Panc1 (cell line): Measurements from ENCODE around the gene BARX1.
A peak's percentile ranks its signal among the peaks of the same experiment; 100 is the strongest.

Experiments used
- POLR2AphosphoS5 ChIP-seq: IDR thresholded peaks from 2 replicates; pipeline ENCODE4 v1.6.1; 2012; ENCODE audit warnings: mild to moderate bottlenecking, low read depth, low read length, moderate library complexity
- TF ChIP-seq, protein P1 (sequence below): fragments of 450-650 bp; IDR thresholded peaks from 2 replicates; pipeline ENCODE4 v1.5.1; 2017; ENCODE audit warnings: mild to moderate bottlenecking

DNA sequence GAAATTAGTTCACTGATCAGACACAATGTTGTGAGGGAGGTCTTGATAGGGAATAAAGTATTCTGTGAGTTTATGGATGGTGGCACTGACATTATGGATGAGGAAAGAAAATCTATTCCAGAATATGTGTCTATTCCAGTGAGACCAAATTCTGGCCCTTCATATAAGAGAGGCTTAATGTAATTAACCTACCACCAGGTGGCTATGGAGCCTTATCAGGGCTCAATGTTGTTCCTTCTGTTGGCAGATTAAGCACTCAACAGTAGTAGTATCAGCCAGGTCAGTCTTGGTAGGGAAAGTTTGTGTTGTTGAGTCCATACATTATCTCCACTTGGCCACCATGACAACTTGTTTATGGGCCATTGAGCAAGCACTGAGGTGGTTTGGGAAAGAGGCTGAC, 41.7 kb upstream of the BARX1 start:
- TF ChIP-seq, protein P1, sequence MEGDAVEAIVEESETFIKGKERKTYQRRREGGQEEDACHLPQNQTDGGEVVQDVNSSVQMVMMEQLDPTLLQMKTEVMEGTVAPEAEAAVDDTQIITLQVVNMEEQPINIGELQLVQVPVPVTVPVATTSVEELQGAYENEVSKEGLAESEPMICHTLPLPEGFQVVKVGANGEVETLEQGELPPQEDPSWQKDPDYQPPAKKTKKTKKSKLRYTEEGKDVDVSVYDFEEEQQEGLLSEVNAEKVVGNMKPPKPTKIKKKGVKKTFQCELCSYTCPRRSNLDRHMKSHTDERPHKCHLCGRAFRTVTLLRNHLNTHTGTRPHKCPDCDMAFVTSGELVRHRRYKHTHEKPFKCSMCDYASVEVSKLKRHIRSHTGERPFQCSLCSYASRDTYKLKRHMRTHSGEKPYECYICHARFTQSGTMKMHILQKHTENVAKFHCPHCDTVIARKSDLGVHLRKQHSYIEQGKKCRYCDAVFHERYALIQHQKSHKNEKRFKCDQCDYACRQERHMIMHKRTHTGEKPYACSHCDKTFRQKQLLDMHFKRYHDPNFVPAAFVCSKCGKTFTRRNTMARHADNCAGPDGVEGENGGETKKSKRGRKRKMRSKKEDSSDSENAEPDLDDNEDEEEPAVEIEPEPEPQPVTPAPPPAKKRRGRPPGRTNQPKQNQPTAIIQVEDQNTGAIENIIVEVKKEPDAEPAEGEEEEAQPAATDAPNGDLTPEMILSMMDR = peak; percentile 8; the same call in 1 of the 2 replicates
- no peak for TF ChIP-seq POLR2AphosphoS5
